OCI-LY1 (cell line): ENCODE measurements around the gene RUSF1.

ENCODE experiments used
- EZH2 ChIP-seq: fragments of 200-600 bp; sonication (generic), shearing (Covaris generic); IDR thresholded peaks from 2 replicates; pipeline ENCODE4 v1.8.0; 2017; ENCODE audit warnings: borderline replicate concordance, mixed run types, mild to moderate bottlenecking, antibody characterized with exemption, low read length, moderate library complexity, mixed read lengths
- TF ChIP-seq, protein P1 (sequence below): fragments of 200-600 bp; sonication (generic), shearing (Covaris generic); IDR thresholded peaks from 2 replicates; pipeline ENCODE4 v1.5.1; 2017; ENCODE audit warnings: mild to moderate bottlenecking, antibody characterized with exemption, low read length, moderate library complexity, mixed read lengths

DNA sequence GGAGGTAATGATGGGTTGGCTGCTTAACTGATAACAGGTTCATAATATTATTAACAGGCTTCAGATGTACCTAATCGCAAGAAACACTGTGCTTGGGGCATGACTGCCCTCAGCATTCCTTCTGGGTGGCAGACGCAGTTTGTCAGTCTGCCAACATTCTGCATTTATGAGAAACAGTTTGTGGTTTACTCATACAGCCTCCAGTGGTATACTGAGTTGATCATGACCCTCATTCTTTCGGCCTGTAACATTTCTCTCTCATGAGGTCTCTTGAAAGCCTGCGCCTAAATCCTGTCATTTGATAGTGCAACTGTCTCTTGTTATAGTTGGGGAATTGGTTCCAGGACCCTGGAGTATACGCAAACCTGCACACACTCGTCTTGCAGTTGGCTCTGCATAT is 4.9 kb upstream of the RUSF1 start:
- TF ChIP-seq, protein P1, sequence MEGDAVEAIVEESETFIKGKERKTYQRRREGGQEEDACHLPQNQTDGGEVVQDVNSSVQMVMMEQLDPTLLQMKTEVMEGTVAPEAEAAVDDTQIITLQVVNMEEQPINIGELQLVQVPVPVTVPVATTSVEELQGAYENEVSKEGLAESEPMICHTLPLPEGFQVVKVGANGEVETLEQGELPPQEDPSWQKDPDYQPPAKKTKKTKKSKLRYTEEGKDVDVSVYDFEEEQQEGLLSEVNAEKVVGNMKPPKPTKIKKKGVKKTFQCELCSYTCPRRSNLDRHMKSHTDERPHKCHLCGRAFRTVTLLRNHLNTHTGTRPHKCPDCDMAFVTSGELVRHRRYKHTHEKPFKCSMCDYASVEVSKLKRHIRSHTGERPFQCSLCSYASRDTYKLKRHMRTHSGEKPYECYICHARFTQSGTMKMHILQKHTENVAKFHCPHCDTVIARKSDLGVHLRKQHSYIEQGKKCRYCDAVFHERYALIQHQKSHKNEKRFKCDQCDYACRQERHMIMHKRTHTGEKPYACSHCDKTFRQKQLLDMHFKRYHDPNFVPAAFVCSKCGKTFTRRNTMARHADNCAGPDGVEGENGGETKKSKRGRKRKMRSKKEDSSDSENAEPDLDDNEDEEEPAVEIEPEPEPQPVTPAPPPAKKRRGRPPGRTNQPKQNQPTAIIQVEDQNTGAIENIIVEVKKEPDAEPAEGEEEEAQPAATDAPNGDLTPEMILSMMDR: no peak
- no peak for TF ChIP-seq EZH2
